Smooth muscle cell (in vitro differentiated cells): ENCODE measurements around the gene CAMTA1. TPM values are rescaled to one million over a fixed set of nuclear protein-coding genes. Genes with fewer than 3 reads are reported as not detected.

ENCODE experiments used
- DNase-seq: peaks from one replicate; lab custom pipeline; 2025; ENCODE audit not compliant: unreplicated experiment; lab: John Stamatoyannopoulos, UW
- H2AFZ ChIP-seq: fragments of 200-600 bp; sonication (generic); 2 replicates; pipeline ENCODE4 v1.6.0; 2016; ENCODE audit warnings: antibody characterized with exemption, low read depth, mild to moderate bottlenecking
- H3F3A ChIP-seq: fragments of 200-600 bp; sonication (generic); 2 replicates; pipeline ENCODE4 v1.6.0; 2017; ENCODE audit warnings: antibody characterized with exemption, low read depth
- H3K27ac ChIP-seq: fragments of 200-600 bp; sonication (generic); 2 replicates; pipeline ENCODE4 v1.5.1; 2016; ENCODE audit warnings: low read depth, mild to moderate bottlenecking
- H3K27me3 ChIP-seq: fragments of 200-600 bp; sonication (generic); 2 replicates; pipeline ENCODE4 v1.6.1; 2016; ENCODE audit warnings: low read depth, mild to moderate bottlenecking
- H3K36me3 ChIP-seq: fragments of 200-600 bp; sonication (generic); 2 replicates; pipeline ENCODE4 v1.5.1; 2016; ENCODE audit warnings: low read depth
- H3K4me1 ChIP-seq: fragments of 200-600 bp; sonication (generic); 2 replicates; pipeline ENCODE4 v1.5.1; 2016; ENCODE audit warnings: low read depth
- H3K4me2 ChIP-seq: fragments of 200-600 bp; sonication (generic); 2 replicates; pipeline ENCODE4 v1.6.0; 2016; ENCODE audit warnings: mild to moderate bottlenecking
- H3K4me3 ChIP-seq: fragments of 200-600 bp; sonication (generic); 2 replicates; pipeline ENCODE4 v1.5.1; 2016; ENCODE audit warnings: mild to moderate bottlenecking
- H3K79me2 ChIP-seq: fragments of 200-600 bp; sonication (generic); 2 replicates; pipeline ENCODE4 v1.6.0; 2016; ENCODE audit warnings: low read depth, mild to moderate bottlenecking
- H3K9ac ChIP-seq: fragments of 200-600 bp; sonication (generic); 2 replicates; pipeline ENCODE4 v1.6.0; 2016; ENCODE audit warnings: low read depth
- H3K9me3 ChIP-seq: fragments of 200-600 bp; sonication (generic); replicated peaks from 2 replicates; pipeline ENCODE4 v1.5.1; 2016; ENCODE audit warnings: low read depth
- H4K20me1 ChIP-seq: fragments of 200-600 bp; sonication (generic); 2 replicates; pipeline ENCODE4 v1.6.0; 2016; ENCODE audit warnings: low read depth
- CTCF ChIP-seq: fragments of 200-600 bp; sonication (generic); IDR thresholded peaks from 2 replicates; pipeline ENCODE4 v1.5.1; 2017; ENCODE audit warnings: borderline replicate concordance, mild to moderate bottlenecking, antibody characterized with exemption; ENCODE audit not compliant: insufficient read depth, poor library complexity, severe bottlenecking
- WGBS: methylation state at CpG from one replicate; pipeline ENCODE4 v1.1.7; 2016; ENCODE audit warnings: low lambda C conversion rate; 5-methylcytosine and 5-hydroxymethylcytosine counted together
- polyA plus RNA-seq: library from polyadenylated mRNA; unstranded; fragments of >200 nt; fragmentation: Nextera tagmentation; extraction: Ambion mirVana; gene quantifications from 2 replicates; pipeline ENCODE4 v1.2.1, GENCODE V29; 2016
- total RNA-seq: library from RNA; depleted of rRNA; stranded (reverse); fragments of >200 nt; gene quantifications from 2 replicates; pipeline ENCODE4 v1.2.3, GENCODE V29; 2014

Gene CAMTA1
- total and polyA plus RNA-seq, 2 experiments from 2014 or later = 139 to 145 TPM

GRCh38 chr1:7233237-7233540 is 447.9 kb downstream of the CAMTA1 start:
- Histone ChIP-seq H3K4me3 (no peak overlapping the region), H3K27ac (no peak overlapping the region), H2AFZ (no peak overlapping the region), H3F3A (no peaks in the 10 kb centered on the region), H3K9ac (no peak overlapping the region), H3K4me1 (no peaks in the 10 kb centered on the region), H3K36me3 (no peaks in the 10 kb centered on the region), H3K9me3 (no peaks in the 10 kb centered on the region), H3K4me2 (no peak overlapping the region), H3K79me2 (no peaks in the 10 kb centered on the region), H4K20me1 (no peaks in the 10 kb centered on the region), H3K27me3 (no peaks in the 10 kb centered on the region)
- WGBS = 97% methylated on average over 6 of the region's 6 CpGs
- no peak for DNase-seq
- TF ChIP-seq CTCF = no peak

- Histone ChIP-seq H3K36me3 (no peaks in the 10 kb centered on the region), H3K4me2 (no peak overlapping the region), H3F3A (no peaks in the 10 kb centered on the region), H3K79me2 (no peaks in the 10 kb centered on the region), H3K27ac (no peak overlapping the region), H3K4me1 (no peaks in the 10 kb centered on the region), H3K9ac (no peak overlapping the region), H4K20me1 (no peaks in the 10 kb centered on the region), H3K4me3 (no peak overlapping the region), H2AFZ (no peak overlapping the region), H3K9me3 (no peaks in the 10 kb centered on the region), H3K27me3 (no peaks in the 10 kb centered on the region)
- 96% methylated on average over 28 of the region's 28 CpGs for WGBS
- TF ChIP-seq CTCF = no peak
- DNase-seq = no peak
Measured at GRCh38 chr1:7233646-7234470, 448.6 kb downstream of the CAMTA1 start.

GRCh38 chr1:7234471-7234755 is 449.2 kb downstream of the CAMTA1 start:
- DNase-seq = no peak
- TF ChIP-seq CTCF = no peak

GRCh38 chr1:7235871-7236517 is 450.7 kb downstream of the CAMTA1 start:
- Histone ChIP-seq H3K79me2 (no peaks in the 10 kb centered on the region), H3K9me3 (no peaks in the 10 kb centered on the region), H3K4me3 (no peak overlapping the region), H3K27ac (no peak overlapping the region), H3K9ac (no peak overlapping the region), H3F3A (no peaks in the 10 kb centered on the region), H4K20me1 (no peaks in the 10 kb centered on the region), H3K4me1 (no peaks in the 10 kb centered on the region), H3K36me3 (no peaks in the 10 kb centered on the region), H3K4me2 (no peak overlapping the region), H2AFZ (no peak overlapping the region), H3K27me3 (no peaks in the 10 kb centered on the region)
- no peak for TF ChIP-seq CTCF
- WGBS = 85% methylated on average over 17 of the region's 17 CpGs
- DNase-seq = no peak

More at GRCh38 chr1:7234471-7234755, 449.2 kb downstream of the CAMTA1 start:
- Histone ChIP-seq H3K9me3 (no peaks in the 10 kb centered on the region), H4K20me1 (no peaks in the 10 kb centered on the region), H3K27ac (no peak overlapping the region), H3K4me3 (no peak overlapping the region), H3K79me2 (no peaks in the 10 kb centered on the region), H3F3A (no peaks in the 10 kb centered on the region), H3K9ac (no peak overlapping the region), H3K27me3 (no peaks in the 10 kb centered on the region), H3K36me3 (no peaks in the 10 kb centered on the region), H2AFZ (no peak overlapping the region), H3K4me2 (no peak overlapping the region), H3K4me1 (no peaks in the 10 kb centered on the region)
- WGBS = 92% methylated on average over 9 of the region's 9 CpGs
